ENCODE measurements around the gene CDK13. TPM values are rescaled to one million over a fixed set of nuclear protein-coding genes. Genes with fewer than 3 reads are reported as not detected.

Gene CDK13
- total and polyA plus RNA-seq, 2 donors (not counting 3 experiments of a cell fraction or from before 2014, with no cell fraction given): 24.5 to 56.7 TPM

- intact Hi-C loops (cut with micrococcal nuclease): no loop called here
These were observed 25.9 kb upstream of the CDK13 start for GRCh38 chr7:39924122-39924521.

More at GRCh38 chr7:39924122-39924521, 25.9 kb upstream of the CDK13 start:
- Histone ChIP-seq H3K27ac (ENCODE audit: insufficient read depth, low read depth, low read length) (no peak overlapping the region), H3K4me3 (replicated peaks in 1 of 3; ENCODE audit: insufficient read depth in 1 of 3, low read depth in 1 of 3, low read length in 3 of 3) (no peak overlapping the region), H3K36me3 (ENCODE audit: control insufficient read depth in 2 of 2, extremely low read depth in 1 of 2, insufficient read depth in 2 of 2, low read length in 2 of 2) (no peaks in the 10 kb centered on the region), H3K79me2 (ENCODE audit: control insufficient read depth, insufficient read depth, low read length) (no peaks in the 10 kb centered on the region), H3K27me3 (ENCODE audit: control insufficient read depth in 2 of 2, insufficient read depth in 2 of 2, low read length in 2 of 2) (peaks cover 4 to 15% of the 10 kb centered on the region in 2 experiments), H4K20me1 (replicated peaks; ENCODE audit: control insufficient read depth, extremely low read depth, insufficient read depth, low read length) (no peaks in the 10 kb centered on the region), H2AFZ (ENCODE audit: low read depth, low read length) (no peak overlapping the region), H3K9me3 (replicated peaks; ENCODE audit: control insufficient read depth, insufficient read depth, low read length) (no peaks in the 10 kb centered on the region), H3K4me1 (ENCODE audit: control insufficient read depth, extremely low read depth, insufficient read depth, low read length) (no peaks in the 10 kb centered on the region), H3K9ac (replicated peaks; ENCODE audit: extremely low read depth, insufficient read depth, low read length) (no peak overlapping the region), H3K4me2 (ENCODE audit: insufficient read depth, low read length) (no peak overlapping the region), H3K9me1 (replicated peaks; ENCODE audit: control insufficient read depth, extremely low read depth, insufficient read depth, low read length) (no peaks in the 10 kb centered on the region)
- TF ChIP-seq POLR2A (IDR thresholded peaks at IDR 0.05; ENCODE audit: low read depth, low read length) (no peak), POLR2AphosphoS5 (IDR thresholded peaks at IDR 0.05; ENCODE audit: insufficient read depth, low read depth, low read length) (no peak), FOS (IDR thresholded peaks at IDR 0.05; ENCODE audit: borderline replicate concordance, insufficient read depth, low read length) (no peak), EZH2 (IDR thresholded peaks at IDR 0.05; ENCODE audit: borderline replicate concordance, low read depth, low read length, severe bottlenecking) (no peak), MAX (IDR thresholded peaks at IDR 0.05; ENCODE audit: insufficient read depth, insufficient read length) (no peak), JUN (IDR thresholded peaks at IDR 0.05; ENCODE audit: borderline replicate concordance, insufficient read depth, insufficient read length, low read depth) (no peak), MYC (IDR thresholded peaks at IDR 0.05; ENCODE audit: low read depth, low read length) (no peak), GATA2 (IDR thresholded peaks at IDR 0.05; ENCODE audit: insufficient read depth, insufficient read length, low read depth, low read length) (no peak), CTCF (IDR thresholded peaks at IDR 0.05; ENCODE audit: extremely low read depth in 1 of 2, insufficient read depth in 1 of 2, low read depth in 1 of 2, low read length in 2 of 2) (no peak)
- DNase-seq (ENCODE audit: low read depth, low spot score) (no peak), FAIRE-seq (no peak)
- CTCF ChIA-PET: interaction anchor here (1.2 to 1.5 kb wide), 2 partner anchors 24 to 28 kb away, joined by 3 to 7 read pairs; no protein-coding TSS in a partner anchor
- no TSS peak for BruUV-seq (replicated peaks)
- dilution Hi-C loops (cut with MboI; ENCODE audit: extremely low pct_ligation_motif_present, low sequenced_read_pairs): no loop called here
- POLR2A ChIA-PET: no interaction called here
